NCI-H2196 (cell line): ENCODE data around the gene ASPSCR1.
A peak's percentile ranks its signal among the peaks of the same experiment; 100 is the strongest.
"Not testable (repeated sequence)": the region's sequence is repeated elsewhere in the genome, so short reads cannot be mapped to it uniquely, and the experiment has no call there.

Experiments
- DNase-seq: peaks from one replicate; lab custom pipeline; 2025; ENCODE audit not compliant: unreplicated experiment; lab: John Stamatoyannopoulos, UW

ASPSCR1 gene

DNA sequence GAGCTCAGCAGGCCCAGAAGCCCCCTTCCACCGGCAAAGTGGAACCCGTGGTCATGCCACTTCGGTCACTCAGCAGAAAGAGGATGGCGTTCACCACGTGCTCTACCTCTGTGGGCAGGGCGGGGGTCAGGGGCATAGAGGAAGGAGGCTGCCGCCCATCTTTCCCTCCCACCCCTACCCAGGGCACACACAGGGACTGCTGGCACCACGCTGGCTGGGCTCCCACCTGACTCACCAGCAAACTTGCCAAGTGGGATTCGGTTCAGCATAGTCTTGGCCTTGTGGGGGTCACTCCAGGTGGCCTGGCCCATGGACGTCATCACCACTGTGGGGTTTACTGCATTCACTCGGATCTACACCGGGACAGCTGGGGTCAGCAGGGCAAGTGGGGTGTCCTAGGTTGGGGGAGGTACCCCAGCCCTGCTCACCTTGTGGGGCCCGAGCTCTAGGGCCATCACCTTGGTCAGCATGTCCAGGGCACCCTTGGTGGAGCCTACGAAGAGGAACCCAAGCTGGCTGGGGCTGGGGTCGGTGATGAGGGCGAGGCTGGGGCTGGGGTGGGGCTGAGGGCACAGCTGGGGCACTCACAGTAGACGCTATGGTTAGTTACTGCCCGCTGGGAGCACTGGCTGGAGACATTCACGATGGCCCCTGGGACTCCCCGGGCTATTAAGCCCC lies 58.7 kb downstream of the ASPSCR1 start:
- DNase-seq, result no peak

GRCh38 chr17:82036634-82037091 lies 59.2 kb downstream of the ASPSCR1 start:
- DNase-seq, result no peak

DNA sequence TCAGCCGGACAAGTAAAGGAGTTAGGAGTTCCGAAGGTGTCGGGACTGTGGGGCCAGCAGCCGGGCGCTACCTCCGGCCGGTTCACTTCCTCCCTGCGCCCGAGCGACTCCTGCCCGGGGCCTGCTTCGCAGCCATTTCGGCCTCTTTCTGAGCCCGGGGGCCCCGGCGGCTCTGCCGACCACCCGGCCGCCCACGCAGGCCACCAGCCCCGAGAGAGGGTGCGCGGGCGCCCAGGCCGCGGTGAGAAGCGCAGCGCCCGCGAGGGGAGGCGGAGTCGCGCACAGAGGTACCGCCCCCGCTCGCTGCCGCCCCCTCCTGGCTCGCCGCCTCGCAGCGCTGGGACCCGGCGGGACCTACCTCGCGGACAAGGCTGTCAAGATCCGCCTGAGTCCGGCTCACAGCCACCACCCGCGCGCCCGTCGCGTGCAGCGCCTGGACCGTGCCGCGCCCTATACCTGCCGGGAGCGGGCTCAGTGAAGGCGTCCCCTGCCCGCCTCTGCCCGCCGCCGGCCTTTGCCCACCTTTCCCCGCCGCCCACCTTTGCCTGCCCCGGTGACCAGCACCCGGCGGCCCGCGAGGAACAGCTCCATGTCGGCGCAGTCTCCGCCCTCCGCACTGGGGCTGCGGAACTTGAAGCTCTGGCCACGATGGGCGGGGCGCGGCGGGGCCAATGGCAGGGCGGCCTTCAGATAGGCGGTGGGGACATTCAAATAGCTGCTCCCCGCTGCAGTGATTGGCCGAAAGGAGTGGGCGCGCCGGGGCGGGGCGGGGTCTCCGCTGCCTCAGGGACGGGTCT lies 59.9 kb downstream of the ASPSCR1 start, which contains the start of gene DCXR:
TSS of gene DCXR (minus strand) at position 606 of the 797 bp plus-strand sequence. CDS start at position 591, 15 bp downstream.
- peak; percentile 99 for DNase-seq

- no peak for DNase-seq
These were observed 60.4 kb downstream of the ASPSCR1 start for GRCh38 chr17:82037889-82038195.

DNA sequence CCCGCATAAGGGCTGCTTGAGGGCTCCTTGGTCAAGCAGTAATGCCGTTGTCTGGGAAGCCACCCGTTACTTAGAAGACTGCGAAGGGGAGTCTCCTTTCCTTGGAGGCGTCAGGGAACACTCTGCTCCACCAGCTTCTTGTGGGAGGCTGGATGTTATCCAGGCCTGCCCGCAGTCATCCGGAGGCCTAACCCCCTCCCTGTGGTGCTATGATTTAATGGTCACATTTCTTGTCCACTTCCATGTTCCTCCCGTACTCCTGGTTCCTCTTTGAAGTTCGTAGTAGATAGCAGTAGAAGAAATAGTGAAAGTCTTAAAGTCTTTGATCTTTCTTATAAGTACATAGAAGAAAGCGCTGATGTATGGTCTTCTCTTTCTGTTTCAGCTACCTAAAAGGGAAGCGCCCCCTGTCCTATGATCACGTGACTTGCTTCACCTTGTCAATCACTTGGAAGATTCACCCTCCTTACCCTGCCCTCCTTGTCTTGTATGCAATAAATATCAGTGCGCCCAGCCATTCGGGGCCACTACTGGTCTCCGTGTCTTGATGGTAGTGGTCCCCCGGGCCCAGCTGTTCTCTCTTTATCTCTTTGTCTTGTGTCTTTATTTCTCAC lies 61.5 kb downstream of the ASPSCR1 start:
- DNase-seq, result not testable (repeated sequence)

DNA sequence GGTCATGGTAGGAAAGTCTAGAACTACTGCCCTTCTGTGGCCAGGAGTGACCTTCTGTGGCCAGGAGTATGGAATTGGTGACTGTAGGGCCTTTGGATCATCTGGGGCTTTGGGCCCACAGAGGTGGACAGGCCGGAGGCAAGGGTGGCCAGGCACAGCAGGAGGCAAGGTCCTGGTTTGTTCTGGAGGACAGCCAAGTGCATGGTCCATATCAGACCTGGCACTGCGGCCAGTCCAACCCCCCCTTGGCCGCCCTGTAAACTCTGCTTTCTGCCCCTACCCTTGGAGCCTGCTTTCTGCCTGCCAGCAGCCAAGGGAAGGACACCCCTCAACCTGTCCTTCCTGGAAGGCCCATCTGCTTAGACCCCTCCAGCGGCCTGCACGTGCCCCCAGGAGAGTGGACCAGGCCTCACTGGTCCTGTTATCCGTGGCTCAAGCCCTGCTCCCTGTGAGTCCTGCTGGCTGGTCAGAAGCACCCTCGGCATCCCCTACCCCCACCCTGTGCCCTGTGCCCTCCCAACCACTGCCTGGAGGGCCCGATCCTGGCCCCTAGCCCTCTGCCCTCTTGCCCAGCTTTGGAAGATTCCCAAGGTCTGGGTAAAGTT lies 62.4 kb downstream of the ASPSCR1 start:
- no peak for DNase-seq

DNA sequence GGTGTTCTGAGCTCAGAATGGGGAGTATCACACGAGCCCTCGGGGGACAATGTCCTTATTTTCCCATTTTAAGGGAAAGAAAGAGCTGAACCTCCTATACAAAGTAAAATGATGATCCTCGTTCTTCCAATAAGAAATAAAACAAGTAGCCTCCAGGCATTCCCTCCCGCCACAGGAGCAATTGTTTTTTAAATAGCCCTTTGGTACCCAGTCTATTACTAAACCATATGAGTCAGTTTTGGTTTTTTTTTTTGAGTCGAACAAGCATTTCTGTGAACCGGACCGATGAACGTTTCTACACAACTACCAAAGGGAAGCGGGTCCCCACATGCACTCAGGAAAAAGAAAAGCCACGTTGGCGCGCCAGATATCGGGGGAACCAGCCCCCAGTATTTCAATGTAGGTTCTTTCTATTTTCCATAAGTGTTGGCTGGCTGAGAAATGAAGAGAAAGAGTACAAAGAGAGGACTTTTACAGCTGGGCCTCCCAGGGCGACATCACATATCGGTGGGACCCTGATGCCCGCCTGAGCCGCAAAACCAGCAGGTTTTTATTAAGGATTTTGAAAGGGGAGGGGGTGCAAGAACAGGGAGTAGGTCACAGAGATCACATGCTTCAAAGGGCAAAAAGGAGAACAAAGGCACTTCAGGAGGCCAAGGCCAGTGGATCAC lies 63.9 kb downstream of the ASPSCR1 start:
- no peak for DNase-seq

DNA sequence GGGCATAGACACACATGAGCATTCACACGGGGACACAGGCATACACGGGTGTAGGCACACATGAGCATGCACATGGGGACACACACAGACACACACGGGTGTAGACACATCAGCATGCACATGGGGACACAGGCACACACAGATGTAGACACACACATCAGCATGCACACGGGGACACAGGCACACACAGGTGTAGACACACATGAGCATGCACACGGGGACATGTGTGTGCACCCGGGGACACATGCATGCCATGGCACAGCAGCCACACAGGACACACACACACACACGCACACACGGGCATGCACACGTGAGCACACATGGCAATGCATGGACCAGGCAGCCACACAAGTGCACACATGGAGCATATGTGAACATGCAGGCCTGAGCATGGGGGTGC lies 65.2 kb downstream of the ASPSCR1 start:
- no peak for DNase-seq

DNA sequence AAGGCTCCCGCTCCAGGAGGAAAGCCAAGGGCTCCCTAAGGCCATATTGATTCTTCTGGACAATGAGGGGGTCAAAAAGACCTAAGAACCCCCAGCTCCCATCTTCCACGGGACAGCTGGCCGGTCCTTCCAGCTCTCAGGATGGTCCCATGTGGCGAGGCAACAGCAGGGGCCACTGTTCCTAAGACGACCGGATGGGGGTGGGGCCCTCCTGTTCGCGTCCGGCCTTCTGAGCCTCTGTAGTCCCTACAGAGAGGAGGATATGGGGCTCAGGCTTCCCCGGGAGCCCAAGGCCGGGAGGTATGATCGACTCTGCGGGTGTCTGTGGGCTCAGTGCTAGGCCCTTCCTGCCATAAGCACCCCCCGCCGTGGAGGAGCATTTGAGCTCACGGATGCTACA lies 66.1 kb downstream of the ASPSCR1 start:
- DNase-seq, result no peak

DNA sequence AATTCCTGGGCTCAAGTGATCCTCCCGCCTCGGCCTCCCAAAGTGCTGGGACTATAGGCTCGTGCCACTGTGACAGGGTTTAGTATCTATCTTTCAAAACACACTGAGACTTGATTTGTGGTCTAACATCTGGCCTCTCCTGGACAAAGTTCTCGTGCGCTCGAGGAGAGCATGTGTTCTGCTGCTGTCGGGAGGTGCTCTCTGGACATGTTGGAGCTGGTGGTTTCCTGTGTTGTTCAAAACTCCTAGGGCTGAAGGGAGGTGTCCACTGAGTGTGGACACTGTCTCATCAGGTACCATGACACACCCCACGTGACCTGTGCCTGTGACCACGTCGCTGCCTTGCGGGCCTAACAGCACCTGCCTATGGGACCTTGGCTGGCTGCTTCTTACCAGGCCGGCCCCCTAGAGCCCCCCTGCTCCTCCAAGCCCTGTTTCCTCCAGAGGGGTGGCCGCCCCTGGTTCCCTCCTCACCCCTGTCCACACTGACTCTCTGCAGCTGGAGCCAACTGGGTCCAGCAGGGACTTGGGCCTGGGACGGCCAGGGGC lies 68.6 kb downstream of the ASPSCR1 start:
- DNase-seq, result no peak

- DNase-seq, result no peak
These were observed 69.5 kb downstream of the ASPSCR1 start for GRCh38 chr17:82046903-82047302.

DNA sequence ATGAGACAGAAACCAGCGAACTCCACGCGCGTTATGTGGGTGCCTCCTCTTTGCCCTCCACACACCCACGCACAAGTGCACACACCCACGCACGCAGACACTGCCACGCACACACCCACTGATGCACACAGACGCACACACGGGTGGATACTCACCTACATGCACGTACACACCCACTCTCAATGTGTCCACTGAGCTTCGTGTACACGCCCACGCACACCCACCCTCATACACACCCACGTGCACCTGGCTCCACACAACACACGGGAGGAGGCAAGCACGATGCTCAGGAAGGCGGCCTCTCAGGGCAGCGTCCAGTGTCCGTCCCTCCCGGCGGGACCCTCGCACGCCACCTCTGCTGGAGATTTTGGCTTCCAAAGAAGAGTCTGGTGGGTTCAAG lies 70.0 kb downstream of the ASPSCR1 start:
- DNase-seq, result no peak

- DNase-seq, result no peak
These were observed 70.6 kb downstream of the ASPSCR1 start for GRCh38 chr17:82047914-82048570.

GRCh38 chr17:82048571-82048971 lies 71.1 kb downstream of the ASPSCR1 start:
- DNase-seq, result no peak

GRCh38 chr17:82049106-82049505 lies 71.7 kb downstream of the ASPSCR1 start:
- no peak for DNase-seq

GRCh38 chr17:82049521-82049971 lies 72.1 kb downstream of the ASPSCR1 start:
- no peak for DNase-seq

DNA sequence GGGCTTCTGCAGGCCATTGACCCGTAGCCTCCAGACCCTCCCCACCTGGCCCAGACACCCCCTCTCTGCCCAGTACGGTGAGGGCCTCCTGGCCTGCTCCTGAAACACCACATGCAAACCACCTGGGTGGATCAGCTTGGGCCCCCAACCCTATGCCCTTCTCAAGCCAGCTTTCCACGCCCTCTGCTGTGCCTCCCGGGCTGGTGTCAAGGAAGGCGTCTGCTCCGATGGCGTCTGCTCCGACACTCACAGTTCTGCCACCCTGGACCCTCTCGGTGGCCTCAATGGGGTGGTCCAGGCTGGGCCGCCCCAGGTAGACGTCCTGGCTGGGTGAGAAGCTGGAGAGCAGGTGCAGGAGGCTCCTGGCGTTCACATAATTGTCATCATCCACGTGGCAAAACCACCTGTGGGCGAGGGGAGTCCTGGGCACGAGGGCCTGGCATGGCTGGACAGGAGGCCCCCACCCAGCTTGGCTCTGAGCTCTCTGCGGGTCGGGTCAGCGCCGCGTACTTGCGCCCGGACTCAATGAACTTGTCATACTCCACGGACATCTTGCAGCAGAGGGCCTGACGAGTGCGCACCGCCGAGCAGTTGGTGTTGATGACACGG lies 72.8 kb downstream of the ASPSCR1 start:
- DNase-seq, result no peak

- no peak for DNase-seq
These were observed 73.6 kb downstream of the ASPSCR1 start for GRCh38 chr17:82050761-82051641.
